ENCODE measurements around the gene POU2F2.
"Not testable (repeated sequence)": the region's sequence is repeated elsewhere in the genome, so short reads cannot be mapped to it uniquely, and the experiment has no call there.

The POU2F2 gene

DNA sequence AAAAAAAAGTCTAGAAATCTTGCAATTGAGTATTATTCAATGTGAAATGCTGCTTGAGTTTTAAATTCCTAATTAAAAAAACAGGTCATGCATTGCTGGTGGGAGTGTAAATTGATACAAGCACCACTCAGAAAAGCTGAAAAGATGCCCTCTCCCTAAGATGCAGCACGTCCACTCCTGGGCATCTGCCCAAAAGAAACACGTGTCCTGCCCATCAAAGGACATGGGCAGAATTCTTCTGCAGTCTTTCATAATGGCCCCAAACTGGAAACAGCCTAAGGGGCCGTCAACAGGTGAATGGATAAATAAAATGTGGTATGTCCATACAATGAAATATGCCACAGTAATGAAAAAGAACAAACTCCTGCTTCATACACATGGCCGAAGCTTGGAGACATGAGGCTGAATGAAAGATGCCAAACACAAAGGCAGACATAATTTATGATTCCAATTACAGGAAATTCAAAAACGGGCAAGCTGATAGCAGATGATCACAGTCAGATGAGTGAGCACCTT, 7.8 kb downstream of the POU2F2 start:
- DNase-seq, result no peak

DNA sequence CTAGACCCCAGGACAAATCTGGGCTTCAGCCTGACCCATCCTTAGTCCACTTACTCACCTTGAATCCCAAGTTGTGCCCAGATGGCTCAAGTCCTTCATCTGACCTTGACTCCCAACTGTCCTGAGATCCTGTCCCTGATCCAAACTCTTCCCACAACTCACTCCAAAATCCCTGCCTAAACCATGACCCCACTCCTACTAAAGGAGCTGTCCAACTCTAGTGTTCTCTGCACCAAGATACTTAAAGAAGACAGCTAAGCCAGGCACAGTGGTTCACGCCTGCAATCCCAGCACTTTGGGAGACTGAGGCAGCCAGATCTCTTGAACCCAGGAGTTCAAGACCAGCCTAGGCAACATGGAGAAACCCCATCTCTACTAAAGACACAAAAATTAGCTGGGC, 8.5 kb downstream of the POU2F2 start:
- DNase-seq, result no peak

GRCh38 chr19:42122691-42123607, 9.3 kb downstream of the POU2F2 start:
- no peak for DNase-seq

DNA sequence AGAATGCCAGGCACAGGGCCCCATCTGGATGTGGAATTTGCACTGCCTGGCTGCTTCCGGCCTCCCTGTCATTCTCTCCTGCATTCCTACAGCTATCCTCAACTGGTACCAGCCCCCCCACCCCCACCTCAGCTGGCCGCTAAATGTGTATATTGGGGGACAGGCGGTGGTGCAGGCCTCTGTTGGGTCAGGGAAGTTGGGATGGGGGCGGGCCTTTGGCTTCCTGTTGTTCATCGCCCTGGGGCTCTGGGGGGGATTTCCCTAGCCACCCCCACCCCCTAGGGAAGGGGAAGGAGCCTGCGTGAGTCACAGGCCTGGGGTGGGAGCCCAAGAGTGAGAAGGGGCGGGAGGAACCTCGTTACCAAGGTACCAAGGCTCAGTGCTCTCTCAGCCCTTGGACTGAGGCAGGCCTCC, 10.6 kb downstream of the POU2F2 start:
- peak; percentile 96 to 97 for DNase-seq

DNA sequence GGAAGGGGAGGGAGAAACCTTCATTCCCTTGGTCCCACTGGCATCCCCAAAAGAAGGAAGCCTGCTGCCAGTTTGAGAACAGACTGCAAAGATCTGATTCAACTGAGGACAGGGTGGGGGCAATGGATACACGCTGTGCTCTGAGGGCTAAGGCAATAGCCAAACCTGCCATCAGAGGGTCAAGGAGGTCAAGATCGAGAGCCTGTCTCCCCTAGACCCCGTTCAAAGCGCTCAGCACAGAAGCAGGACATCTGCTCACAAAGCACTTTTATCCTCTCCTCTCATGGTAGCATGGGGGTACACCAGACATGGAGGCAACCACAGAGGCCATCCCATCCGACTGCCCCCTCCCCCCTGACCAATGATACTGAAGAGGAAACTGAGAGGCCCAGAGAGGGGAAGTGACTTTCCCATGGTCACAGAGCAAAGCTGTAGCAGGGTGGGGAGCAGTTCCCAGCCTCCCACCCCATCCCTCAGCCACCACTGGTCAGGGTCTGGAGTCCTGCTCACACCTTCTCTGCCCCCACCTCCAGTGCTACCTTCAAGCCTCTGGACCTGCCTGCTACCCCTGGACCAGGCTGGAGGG, 11.1 kb downstream of the POU2F2 start:
- DNase-seq, result peak; percentile 25 to 41

DNA sequence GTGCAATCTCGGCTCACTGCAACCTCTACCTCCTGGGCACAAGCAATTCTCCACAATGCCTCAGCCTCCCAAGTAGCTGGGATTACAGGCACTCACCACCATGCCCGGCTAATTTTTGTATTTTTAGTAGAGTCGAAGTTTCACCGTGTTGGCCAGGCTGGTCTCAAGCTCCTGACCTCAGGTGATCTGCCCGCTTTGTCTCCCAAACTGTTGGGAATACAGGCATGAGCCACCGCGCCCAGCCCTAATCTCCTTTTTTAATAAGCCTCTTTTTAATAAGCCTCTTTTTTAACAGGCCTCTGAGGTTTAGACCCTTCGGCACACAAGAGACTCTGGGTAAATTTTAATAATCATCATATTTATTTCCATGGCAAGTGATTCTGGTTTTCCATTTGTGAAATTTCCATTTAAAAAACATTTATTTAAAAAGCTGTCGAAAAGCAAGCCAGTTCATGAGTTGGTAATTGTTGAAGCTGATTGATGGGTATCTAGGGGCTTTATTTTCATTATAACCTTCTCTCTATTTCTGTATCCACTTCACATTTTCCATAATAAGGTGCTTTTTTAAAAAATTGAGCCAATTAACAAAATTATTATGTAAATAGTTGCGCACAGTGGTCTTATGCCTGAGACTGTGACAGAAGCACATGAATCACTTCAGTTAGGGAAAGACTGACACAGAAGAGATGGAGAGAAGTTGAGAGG, 11.8 kb downstream of the POU2F2 start:
- DNase-seq, result no peak

- DNase-seq, result no peak
Observed at GRCh38 chr19:42117076-42117475, 15.2 kb downstream of the POU2F2 start.

- no peak for DNase-seq
Observed at GRCh38 chr19:42116308-42117075, 15.8 kb downstream of the POU2F2 start.

DNA sequence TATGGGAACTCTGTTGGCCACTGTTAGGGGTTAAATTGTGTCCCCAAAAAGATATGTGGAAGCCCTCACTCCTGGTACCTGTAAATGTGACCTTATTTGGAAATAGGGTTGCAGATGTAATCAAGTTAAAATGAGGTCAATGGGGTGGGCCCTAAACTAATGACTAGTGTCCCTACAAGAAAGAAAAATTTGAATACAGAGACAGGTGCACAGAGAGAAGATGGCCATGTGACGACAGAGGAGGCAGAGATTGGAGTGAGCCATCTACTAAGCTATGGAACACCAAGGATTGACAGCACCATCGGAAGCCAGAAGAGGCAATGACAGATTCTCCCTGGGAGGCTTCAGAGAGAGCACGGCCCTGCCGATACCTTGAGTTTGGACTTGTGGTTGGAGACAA, 16.5 kb downstream of the POU2F2 start:
- DNase-seq, result no peak

- DNase-seq, result peak in 1 of 2 donors; percentile 48
Observed at GRCh38 chr19:42115219-42115618, 17.0 kb downstream of the POU2F2 start.

DNA sequence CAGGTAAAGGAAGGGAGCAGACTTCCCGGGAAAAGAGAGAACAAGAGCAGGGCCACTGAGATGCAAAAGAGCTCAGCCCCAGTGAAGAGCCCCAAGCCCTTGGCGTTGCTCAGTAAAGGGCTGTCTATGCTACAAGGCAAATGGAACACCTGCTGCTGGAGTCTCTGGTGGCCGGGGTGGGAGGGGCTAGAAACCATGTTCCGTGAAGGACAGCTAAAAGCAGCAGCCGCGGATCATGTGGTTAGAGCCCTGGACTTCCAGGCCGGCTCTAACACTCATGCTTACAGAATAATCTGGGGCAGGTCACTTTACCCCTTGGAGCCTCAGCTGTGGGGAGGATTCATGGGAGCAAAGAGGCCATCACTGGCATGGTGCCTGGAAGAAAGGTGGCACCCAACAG, 17.8 kb downstream of the POU2F2 start:
- DNase-seq, result no peak

DNA sequence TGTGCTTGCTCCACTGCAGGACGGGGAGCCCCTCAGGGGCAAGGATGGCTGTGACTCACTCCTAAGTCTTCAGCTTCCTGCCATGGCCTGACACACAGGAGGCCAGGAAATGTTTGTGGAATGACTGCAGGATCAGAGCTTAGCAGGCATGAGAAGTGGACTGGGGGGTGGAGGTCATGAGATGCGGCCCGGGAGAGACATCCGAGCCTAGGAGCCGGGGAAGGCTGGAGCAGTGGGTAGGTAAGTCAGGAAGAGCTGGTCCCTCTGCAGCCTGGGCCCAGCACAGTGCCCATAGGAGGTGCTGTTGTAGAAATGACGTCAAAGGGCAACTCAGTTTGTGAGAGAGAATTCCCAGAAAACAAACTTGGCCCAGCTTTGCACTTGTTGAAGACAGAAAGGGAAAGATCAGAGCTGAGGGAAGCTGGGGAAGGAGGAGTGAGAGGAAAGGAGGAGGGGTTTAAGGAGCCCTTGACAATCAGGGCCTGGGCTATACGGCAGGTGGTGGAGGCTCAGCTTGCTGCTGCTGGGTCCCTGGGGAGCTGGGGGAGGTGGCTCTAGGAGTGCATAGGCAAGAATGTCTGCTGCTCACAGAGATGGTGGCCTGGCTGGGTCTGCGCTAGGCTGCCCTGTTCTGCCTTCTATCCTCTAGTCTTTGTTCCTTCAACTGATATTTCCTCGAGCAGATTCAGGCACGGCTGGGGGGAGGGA, 18.5 kb downstream of the POU2F2 start:
- no peak for DNase-seq

DNA sequence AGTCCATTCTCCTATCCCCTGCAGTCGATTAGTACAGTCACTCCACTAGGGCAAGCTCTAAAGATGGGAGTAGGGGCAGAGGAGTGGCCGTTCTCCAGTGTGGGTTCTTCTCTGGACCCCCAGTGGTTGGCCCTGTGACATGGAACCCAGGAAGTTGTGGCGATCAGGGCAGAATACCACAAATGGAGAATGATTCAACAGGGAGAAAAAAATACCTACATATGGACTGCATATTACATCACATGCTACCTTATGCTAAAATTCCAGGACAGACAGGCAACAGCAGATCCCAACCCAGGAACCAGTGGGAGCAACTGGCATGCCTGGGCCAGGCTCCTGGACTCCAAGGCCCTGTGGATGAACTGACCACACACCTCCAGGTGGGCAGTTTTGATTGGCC, 20.4 kb downstream of the POU2F2 start:
- no peak for DNase-seq

DNA sequence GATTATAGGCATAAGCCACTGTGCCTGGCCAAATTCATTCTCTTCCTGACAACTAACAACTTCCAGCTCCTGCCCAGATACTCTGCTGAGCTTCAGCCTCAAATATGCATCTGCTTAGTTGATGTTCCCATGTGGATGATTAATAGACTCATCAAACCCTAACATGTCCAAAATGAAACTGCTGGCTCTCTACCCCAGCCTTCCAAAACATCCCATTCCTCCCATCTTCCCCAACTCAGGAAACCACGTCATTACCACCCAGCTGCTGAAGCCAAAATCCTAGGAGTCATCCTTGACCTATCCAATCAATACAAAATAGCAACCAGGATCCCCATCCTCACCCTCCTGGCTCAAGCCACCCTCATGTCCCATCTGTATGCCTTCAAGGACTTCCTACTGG, 20.9 kb downstream of the POU2F2 start:
- DNase-seq, result no peak

GRCh38 chr19:42110658-42111057, 21.6 kb downstream of the POU2F2 start:
- no peak for DNase-seq

GRCh38 chr19:42109896-42110295, 22.4 kb downstream of the POU2F2 start:
- peak; percentile 26 to 55 for DNase-seq

- DNase-seq, result peak; percentile 76 to 97
Observed at GRCh38 chr19:42108527-42109389, 23.5 kb downstream of the POU2F2 start.

GRCh38 chr19:42105368-42105767, 26.9 kb downstream of the POU2F2 start:
- DNase-seq, result peak in 1 of 2 donors; percentile 50

GRCh38 chr19:42102877-42103276, 29.4 kb downstream of the POU2F2 start:
- no peak for DNase-seq

- not testable (repeated sequence) for DNase-seq
Observed at GRCh38 chr19:42100241-42100640, 32.0 kb downstream of the POU2F2 start.

- no peak for DNase-seq
Observed at GRCh38 chr19:42099336-42099925, 32.8 kb downstream of the POU2F2 start.
